OCI-LY3 (cell line): ENCODE results near the gene FCER2.

Experiments used
- EZH2phosphoT487 ChIP-seq: fragments of 200-600 bp; shearing (Covaris generic); IDR thresholded peaks from 2 replicates; pipeline ENCODE4 v1.6.1; 2018; ENCODE audit warnings: antibody characterized with exemption, mixed run types, low read depth
- TF ChIP-seq, protein P1 (sequence below): fragments of 200-600, 300-600 bp; sonication (generic); IDR thresholded peaks from 2 replicates; pipeline ENCODE4 v1.5.1; 2014; ENCODE audit warnings: antibody characterized with exemption, low read length, low read depth

- TF ChIP-seq, protein P1, sequence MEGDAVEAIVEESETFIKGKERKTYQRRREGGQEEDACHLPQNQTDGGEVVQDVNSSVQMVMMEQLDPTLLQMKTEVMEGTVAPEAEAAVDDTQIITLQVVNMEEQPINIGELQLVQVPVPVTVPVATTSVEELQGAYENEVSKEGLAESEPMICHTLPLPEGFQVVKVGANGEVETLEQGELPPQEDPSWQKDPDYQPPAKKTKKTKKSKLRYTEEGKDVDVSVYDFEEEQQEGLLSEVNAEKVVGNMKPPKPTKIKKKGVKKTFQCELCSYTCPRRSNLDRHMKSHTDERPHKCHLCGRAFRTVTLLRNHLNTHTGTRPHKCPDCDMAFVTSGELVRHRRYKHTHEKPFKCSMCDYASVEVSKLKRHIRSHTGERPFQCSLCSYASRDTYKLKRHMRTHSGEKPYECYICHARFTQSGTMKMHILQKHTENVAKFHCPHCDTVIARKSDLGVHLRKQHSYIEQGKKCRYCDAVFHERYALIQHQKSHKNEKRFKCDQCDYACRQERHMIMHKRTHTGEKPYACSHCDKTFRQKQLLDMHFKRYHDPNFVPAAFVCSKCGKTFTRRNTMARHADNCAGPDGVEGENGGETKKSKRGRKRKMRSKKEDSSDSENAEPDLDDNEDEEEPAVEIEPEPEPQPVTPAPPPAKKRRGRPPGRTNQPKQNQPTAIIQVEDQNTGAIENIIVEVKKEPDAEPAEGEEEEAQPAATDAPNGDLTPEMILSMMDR = no peak
- TF ChIP-seq EZH2phosphoT487 = no peak
Observed at GRCh38 chr19:7715671-7716070, 13.7 kb upstream of the FCER2 start.
